Esophagus squamous epithelium (tissue), 4 donors: ENCODE measurements around the gene BTBD10.

Experiments used
- CTCF ChIP-seq, 6 experiments: fragments of 450-650 bp in 4 of 6; fragments of 200-600 bp in 2 of 6; sonication (generic) in 2 of 6; IDR thresholded peaks; one replicate each; pipeline ENCODE4 v1.5.1; 2016 to 2019; ENCODE audit warnings: antibody characterized with exemption in 6 of 6, mild to moderate bottlenecking in 4 of 6, moderate library complexity in 4 of 6
- POLR2A ChIP-seq, 4 donors: fragments of 450-650 bp; IDR thresholded peaks; one replicate each; pipeline ENCODE4 v1.6.1; 2017; ENCODE audit warnings: antibody characterized with exemption in 4 of 4, mild to moderate bottlenecking in 4 of 4, moderate library complexity in 3 of 4

- no peak for TF ChIP-seq CTCF (IDR thresholded peaks at IDR 0.05)
- no peak for TF ChIP-seq POLR2A (IDR thresholded peaks at IDR 0.05)
Measured at GRCh38 chr11:13503393-13503792, 40.4 kb upstream of the BTBD10 start.
